IMR-90 (cell line): ENCODE measurements around the gene S1PR2. TPM values are rescaled to one million over a fixed set of nuclear protein-coding genes. Genes with fewer than 3 reads are reported as not detected.

Experiments used
- ATAC-seq: fragments of 200-7000 bp; cut with Tn5 transposase; 2 replicates; pipeline ENCODE4 v1.9.1; 2020; ENCODE audit warnings: low read depth, mild to moderate bottlenecking, moderate library complexity
- BruUV-seq: library from RNA; stranded (reverse); fragments of 400-500 nt; replicated peaks from 2 replicates; lab custom pipeline; 2021; lab: Mats Ljungman, UMichigan
- CTCF ChIA-PET: fragments of 300-600 bp; formaldehyde crosslinking; extraction: SDS; loops from one replicate; lab custom pipeline; 2021; ENCODE audit warnings: antibody characterized with exemption; lab: Yijun Ruan, JAX
- POLR2A ChIA-PET: fragments of 300-600 bp; sonication (Branson Sonifier 250); formaldehyde crosslinking; loops from one replicate; lab custom pipeline; 2022; ENCODE audit warnings: antibody characterized with exemption; ENCODE audit not compliant: unreplicated experiment; lab: Charles Lee
- DNase-seq: peaks from one replicate; pipeline ENCODE4 v3.0.0; 2013
- H2AFZ ChIP-seq: replicated peaks from 2 replicates; pipeline ENCODE3; 2013; ENCODE audit warnings: low read length, mild to moderate bottlenecking; ENCODE audit not compliant: poor library complexity
- H2AK5ac ChIP-seq: 2 replicates; pipeline ENCODE4 v1.6.1; 2013; ENCODE audit warnings: low read depth, low read length, inconsistent platforms
- H2AK9ac ChIP-seq: replicated peaks from 2 replicates; pipeline ENCODE3; 2013; ENCODE audit warnings: mild to moderate bottlenecking, low read depth, low read length, moderate library complexity; ENCODE audit not compliant: poor library complexity
- H2BK120ac ChIP-seq: 2 replicates; pipeline ENCODE4 v1.6.1; 2013; ENCODE audit warnings: low read depth, low read length, inconsistent platforms
- H2BK15ac ChIP-seq: 3 replicates; pipeline ENCODE4 v1.6.1; 2013; ENCODE audit warnings: low read depth, low read length, inconsistent platforms
- H2BK20ac ChIP-seq: 2 replicates; pipeline ENCODE4 v1.6.1; 2013; ENCODE audit warnings: low read depth, mild to moderate bottlenecking, inconsistent platforms, low read length, moderate library complexity
- H2BK5ac ChIP-seq: 2 replicates; pipeline ENCODE4 v1.6.1; 2013; ENCODE audit warnings: mild to moderate bottlenecking, low read depth, low read length, inconsistent platforms; ENCODE audit not compliant: poor library complexity, severe bottlenecking
- H3K14ac ChIP-seq: replicated peaks from 2 replicates; pipeline ENCODE4 v1.6.1; 2013; ENCODE audit warnings: low read depth, low read length, inconsistent platforms
- H3K18ac ChIP-seq: 2 replicates; pipeline ENCODE4 v1.6.1; 2013; ENCODE audit warnings: low read depth, low read length, control low read depth
- H3K23ac ChIP-seq: 2 replicates; pipeline ENCODE4 v1.6.1; 2013; ENCODE audit warnings: low read depth, low read length, inconsistent platforms
- H3K27ac ChIP-seq: 2 replicates; pipeline ENCODE4 v1.5.1; 2013; ENCODE audit warnings: mild to moderate bottlenecking, control low read depth, low read length; ENCODE audit not compliant: insufficient read depth
- H3K27me3 ChIP-seq: 2 replicates; pipeline ENCODE4 v1.6.1; 2013; ENCODE audit warnings: low read length; ENCODE audit not compliant: control insufficient read depth, insufficient read depth
- H3K36me3 ChIP-seq: 2 replicates; pipeline ENCODE4 v1.6.1; 2013; ENCODE audit warnings: low read length, mixed read lengths; ENCODE audit not compliant: control insufficient read depth, insufficient read depth
- H3K4ac ChIP-seq: 2 replicates; pipeline ENCODE4 v1.6.1; 2013; ENCODE audit warnings: low read depth, low read length, inconsistent platforms
- H3K4me1 ChIP-seq: 2 replicates; pipeline ENCODE4 v1.6.1; 2013; ENCODE audit warnings: low read length, mixed read lengths; ENCODE audit not compliant: control insufficient read depth, insufficient read depth
- H3K4me2 ChIP-seq: 2 replicates; pipeline ENCODE4 v1.6.1; 2013; ENCODE audit warnings: low read depth, mild to moderate bottlenecking, control low read depth, low read length, moderate library complexity
- H3K4me3 ChIP-seq: 2 replicates; pipeline ENCODE4 v1.5.1; 2013; ENCODE audit warnings: low read depth, mild to moderate bottlenecking, control low read depth, low read length, moderate library complexity; ENCODE audit not compliant: insufficient read depth
- H3K56ac ChIP-seq: 2 replicates; pipeline ENCODE4 v1.6.1; 2013; ENCODE audit warnings: low read length, inconsistent platforms; ENCODE audit not compliant: insufficient read depth; ENCODE audit errors: extremely low read depth
- H3K79me1 ChIP-seq, 2 experiments: 2 replicates each; pipeline ENCODE4 v1.6.1; 2013; ENCODE audit warnings: low read length in 2 of 2, inconsistent platforms in 1 of 2, low read depth in 1 of 2
- H3K9ac ChIP-seq: 2 replicates; pipeline ENCODE4 v1.6.1; 2013; ENCODE audit warnings: low read depth, low read length, control low read depth
- H3K9me1 ChIP-seq: 2 replicates; pipeline ENCODE4 v1.6.1; 2013; ENCODE audit warnings: low read length, inconsistent platforms; ENCODE audit not compliant: insufficient read depth
- H3K9me3 ChIP-seq: 2 replicates; pipeline ENCODE4 v1.6.1; 2013; ENCODE audit warnings: low read length; ENCODE audit not compliant: control insufficient read depth, insufficient read depth
- H4K20me1 ChIP-seq: 2 replicates; pipeline ENCODE4 v1.6.1; 2013; ENCODE audit warnings: low read length, inconsistent platforms; ENCODE audit not compliant: insufficient read depth
- H4K5ac ChIP-seq: 2 replicates; pipeline ENCODE4 v1.6.1; 2013; ENCODE audit warnings: mild to moderate bottlenecking, low read depth, low read length, control low read depth
- H4K8ac ChIP-seq, 2 experiments: 2 replicates each; pipeline ENCODE4 v1.6.1; 2013; ENCODE audit warnings: low read depth in 2 of 2, low read length in 2 of 2, control low read depth in 1 of 2, inconsistent platforms in 1 of 2
- H4K91ac ChIP-seq: 2 replicates; pipeline ENCODE4 v1.6.1; 2013; ENCODE audit warnings: low read depth, low read length, inconsistent platforms; ENCODE audit not compliant: insufficient read depth
- BHLHE40 ChIP-seq: fragments of 150-350 bp; IDR thresholded peaks from 2 replicates; pipeline ENCODE4 v1.6.1; 2016; ENCODE audit warnings: mild to moderate bottlenecking, low read depth, low read length
- CHD1 ChIP-seq: IDR thresholded peaks from 2 replicates; pipeline ENCODE4 v1.6.1; 2012; ENCODE audit warnings: low read depth, low read length, improper control_type of control experiment
- FOS ChIP-seq: fragments of 150-350 bp; IDR thresholded peaks from 2 replicates; pipeline ENCODE4 v1.6.1; 2016; ENCODE audit warnings: low read depth, low read length
- NFE2L2 ChIP-seq: fragments of 150-350 bp; IDR thresholded peaks from 2 replicates; pipeline ENCODE4 v1.6.1; 2016; ENCODE audit warnings: low read depth, mild to moderate bottlenecking, low read length
- RCOR1 ChIP-seq: IDR thresholded peaks from 2 replicates; pipeline ENCODE4 v1.6.1; 2012; ENCODE audit warnings: mild to moderate bottlenecking, low read length, improper control_type of control experiment; ENCODE audit not compliant: insufficient replicate concordance
- RFX5 ChIP-seq: IDR thresholded peaks from 2 replicates; pipeline ENCODE4 v1.8.0; 2012; ENCODE audit warnings: low read depth, mild to moderate bottlenecking, low read length, moderate library complexity
- SMC3 ChIP-seq: fragments of 150-350 bp; IDR thresholded peaks from 2 replicates; pipeline ENCODE4 v1.6.1; 2016; ENCODE audit warnings: low read depth, mild to moderate bottlenecking, antibody characterized with exemption, low read length, moderate library complexity
- WGBS, 2 experiments: methylation state at CpG; one replicate each; pipeline versions ENCODE4 v1.1.5 to v1.1.7; 2013; ENCODE audit warnings: missing lambda C conversion rate in 2 of 2; ENCODE audit not compliant: insufficient read length in 1 of 2; ENCODE audit errors: extremely low coverage in 2 of 2; 5-methylcytosine and 5-hydroxymethylcytosine counted together
- dilution Hi-C: fragments of 300-500 bp; cut with HindIII; formaldehyde crosslinking; loops from one replicate; pipeline ENCODE4 v1.14.3; 2018; ENCODE audit warnings: low sequenced_read_pairs; ENCODE audit not compliant: unreplicated experiment
- in situ Hi-C: fragments of 300-500 bp; cut with MboI; formaldehyde crosslinking; loops from 3 replicates; pipeline ENCODE4 v1.14.3; 2019; ENCODE audit warnings: low sequenced_read_pairs, inconsistent platforms, mixed read lengths
- intact Hi-C: fragments of 100-400 bp; cut with micrococcal nuclease; formaldehyde crosslinking; loops from 2 replicates; pipeline ENCODE4 v1.10.0; 2022
- polyA plus RNA-seq, 3 experiments: library from polyadenylated mRNA; depleted of rRNA; stranded (reverse); fragments of >200 nt; gene quantifications; 2 replicates each; pipeline ENCODE4 v1.2.3, GENCODE V29; 2012; ENCODE audit warnings: low replicate concordance in 1 of 3
- total RNA-seq: library from RNA; depleted of rRNA; stranded (reverse); fragments of >200 nt; gene quantifications from 2 replicates; pipeline ENCODE4 v1.2.3, GENCODE V29; 2012
- TF ChIP-seq, protein P1 (sequence below): fragments of 150-350 bp; IDR thresholded peaks from 2 replicates; pipeline ENCODE4 v1.6.1; 2016; ENCODE audit warnings: low read depth, mild to moderate bottlenecking, low read length, moderate library complexity, borderline replicate concordance
- TF ChIP-seq, protein P2 (sequence below): fragments of 150-350 bp; IDR thresholded peaks from 2 replicates; pipeline ENCODE4 v1.6.1; 2017; ENCODE audit warnings: mild to moderate bottlenecking, antibody characterized with exemption, low read length, low read depth

Gene S1PR2
- total and polyA plus RNA-seq, 2 of the 4 experiments (the other 2 are of a cell fraction): 14.0 to 15.0 TPM

DNA sequence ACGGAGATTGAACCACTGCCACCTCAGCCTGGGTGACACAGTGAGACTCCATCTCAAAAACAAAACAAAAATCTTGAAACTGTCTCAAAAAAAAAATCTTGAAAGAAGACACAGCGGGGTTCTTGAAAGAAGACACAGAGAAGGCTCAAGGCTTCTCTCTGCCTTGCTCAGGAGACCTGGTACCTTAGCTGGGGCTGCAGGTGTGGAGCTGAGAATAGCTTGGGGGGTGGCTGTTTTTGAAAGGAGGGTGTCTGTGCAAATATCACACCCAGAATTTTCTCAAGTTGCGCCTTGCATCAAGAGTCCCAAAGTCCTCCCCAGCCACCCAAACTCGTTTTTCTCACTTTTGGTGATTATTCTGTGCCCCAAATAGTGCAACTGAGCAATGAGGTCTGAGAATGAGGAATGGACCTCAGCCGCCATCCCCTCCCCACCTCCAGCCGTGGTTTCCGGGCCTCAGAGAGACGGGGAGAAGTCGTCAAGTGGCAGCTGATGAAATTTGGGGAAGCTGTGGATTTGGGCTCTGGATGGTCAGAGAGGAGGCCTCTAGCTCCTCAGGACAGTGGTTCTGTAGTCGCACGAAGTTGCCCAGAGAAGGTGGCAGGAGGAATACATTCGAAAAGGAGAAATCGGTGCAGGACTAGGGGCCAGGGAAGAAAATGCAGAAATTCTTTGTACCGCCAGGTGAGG, 8.8 kb downstream of the S1PR2 start:
- Histone ChIP-seq H3K4me1 (peaks cover 17% of the 10 kb centered on the region), H4K5ac (no peak overlapping the region), H3K18ac (no peak overlapping the region), H3K4me2 (no peak overlapping the region), H3K9me3 (no peaks in the 10 kb centered on the region), H2AK5ac (no peak overlapping the region), H4K91ac (no peak overlapping the region), H3K79me1 (peaks cover 8 to 69% of the 10 kb centered on the region in 2 experiments; a peak in 3 of 4 replicates), H3K56ac (no peak overlapping the region), H4K20me1 (peaks cover 18% of the 10 kb centered on the region), H3K23ac (no peak overlapping the region), H2AFZ (no peak overlapping the region), H3K36me3 (peaks cover 36% of the 10 kb centered on the region), H2BK20ac (no peak overlapping the region), H3K14ac (no peak overlapping the region), H2BK5ac (no peak overlapping the region), H3K9ac (no peak overlapping the region), H2BK15ac (no peak overlapping the region), H3K27me3 (no peaks in the 10 kb centered on the region), H2AK9ac (no peak overlapping the region), H4K8ac (no peak overlapping the region), H3K9me1 (peaks cover 16% of the 10 kb centered on the region), H2BK120ac (no peak overlapping the region), H3K4ac (no peak overlapping the region), H3K27ac (no peak overlapping the region), H3K4me3 (no peak overlapping the region)
- 80% methylated on average over 2 of the region's 14 CpGs; no CpG with 5 or more reads in 1 of the 2 experiments for WGBS, 2 experiments
- ChIA-PET POLR2A (no interaction called here), CTCF (no interaction called here)
- TSS peak; percentile 48 for BruUV-seq
- in situ Hi-C loops: no loop called here
- DNase-seq (no peak), ATAC-seq (no peak)
- TF ChIP-seq CHD1 (no peak), SMC3 (no peak), FOS (no peak), RCOR1 (no peak), NFE2L2 (no peak), BHLHE40 (no peak), RFX5 (no peak)
- TF ChIP-seq, protein P1, sequence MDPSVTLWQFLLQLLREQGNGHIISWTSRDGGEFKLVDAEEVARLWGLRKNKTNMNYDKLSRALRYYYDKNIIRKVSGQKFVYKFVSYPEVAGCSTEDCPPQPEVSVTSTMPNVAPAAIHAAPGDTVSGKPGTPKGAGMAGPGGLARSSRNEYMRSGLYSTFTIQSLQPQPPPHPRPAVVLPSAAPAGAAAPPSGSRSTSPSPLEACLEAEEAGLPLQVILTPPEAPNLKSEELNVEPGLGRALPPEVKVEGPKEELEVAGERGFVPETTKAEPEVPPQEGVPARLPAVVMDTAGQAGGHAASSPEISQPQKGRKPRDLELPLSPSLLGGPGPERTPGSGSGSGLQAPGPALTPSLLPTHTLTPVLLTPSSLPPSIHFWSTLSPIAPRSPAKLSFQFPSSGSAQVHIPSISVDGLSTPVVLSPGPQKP: no peak
- TF ChIP-seq, protein P2, sequence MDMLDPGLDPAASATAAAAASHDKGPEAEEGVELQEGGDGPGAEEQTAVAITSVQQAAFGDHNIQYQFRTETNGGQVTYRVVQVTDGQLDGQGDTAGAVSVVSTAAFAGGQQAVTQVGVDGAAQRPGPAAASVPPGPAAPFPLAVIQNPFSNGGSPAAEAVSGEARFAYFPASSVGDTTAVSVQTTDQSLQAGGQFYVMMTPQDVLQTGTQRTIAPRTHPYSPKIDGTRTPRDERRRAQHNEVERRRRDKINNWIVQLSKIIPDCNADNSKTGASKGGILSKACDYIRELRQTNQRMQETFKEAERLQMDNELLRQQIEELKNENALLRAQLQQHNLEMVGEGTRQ: no peak
- dilution Hi-C loops: no loop called here
- intact Hi-C loops: no loop called here
